GM04504 (cell line): ENCODE data around the gene PARD3.
"Not testable (repeated sequence)": the region's sequence is repeated elsewhere in the genome, so short reads cannot be mapped to it uniquely, and the experiment has no call there.

Experiments used
- DNase-seq: peaks from one replicate; pipeline ENCODE4 v3.0.0-alpha.2; 2012; ENCODE audit warnings: low read depth

PARD3 gene

DNA sequence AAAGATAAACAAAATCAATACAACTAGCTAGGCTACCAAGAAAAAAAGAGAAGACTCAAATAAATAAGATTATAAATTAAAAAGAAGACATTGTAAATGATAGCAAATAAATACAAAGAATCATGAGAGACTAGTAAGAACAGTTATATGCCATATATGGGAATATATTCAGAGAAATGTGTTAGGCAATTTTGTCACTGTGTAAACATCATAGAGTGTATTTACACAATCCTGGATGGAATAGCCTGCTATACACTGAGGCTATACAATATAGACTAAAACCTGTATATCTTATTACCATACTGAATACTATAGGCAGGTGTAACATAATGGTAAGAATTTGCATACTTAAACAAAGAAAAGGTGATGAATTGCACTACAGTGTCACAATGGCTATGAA lies 717.4 kb downstream of the PARD3 start:
- DNase-seq, result no peak

GRCh38 chr10:34094961-34095360 lies 720.1 kb downstream of the PARD3 start:
- DNase-seq, result no peak

DNA sequence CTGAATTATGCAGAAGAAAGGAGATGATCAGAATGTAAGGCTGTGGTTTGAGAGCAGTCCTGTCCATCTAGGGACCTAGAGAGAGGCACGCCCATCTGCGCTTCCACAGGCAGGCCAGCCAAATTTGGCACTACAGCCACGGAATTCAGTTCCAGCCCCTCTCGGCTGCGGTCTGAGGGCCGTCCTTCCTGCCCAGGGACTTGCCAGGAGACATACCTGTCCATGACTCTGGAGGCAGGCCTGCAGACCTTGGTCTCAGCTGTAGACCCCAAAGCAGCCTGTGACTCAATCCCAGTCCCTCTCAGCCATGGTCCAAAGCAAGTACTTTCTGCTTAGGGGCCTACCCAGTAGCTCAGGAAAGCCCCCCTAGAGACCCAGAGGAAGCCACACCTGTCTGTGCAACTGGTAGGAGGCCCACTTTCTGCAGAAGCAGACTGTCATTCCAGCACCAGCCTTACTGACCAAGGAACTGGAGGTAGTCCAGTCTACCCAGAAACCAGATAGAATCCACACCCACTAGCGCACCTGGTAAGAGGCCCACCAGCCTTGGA lies 720.9 kb downstream of the PARD3 start:
- no peak for DNase-seq

- peak; percentile 13 for DNase-seq
These were observed 722.2 kb downstream of the PARD3 start for GRCh38 chr10:34092891-34093290.

DNA sequence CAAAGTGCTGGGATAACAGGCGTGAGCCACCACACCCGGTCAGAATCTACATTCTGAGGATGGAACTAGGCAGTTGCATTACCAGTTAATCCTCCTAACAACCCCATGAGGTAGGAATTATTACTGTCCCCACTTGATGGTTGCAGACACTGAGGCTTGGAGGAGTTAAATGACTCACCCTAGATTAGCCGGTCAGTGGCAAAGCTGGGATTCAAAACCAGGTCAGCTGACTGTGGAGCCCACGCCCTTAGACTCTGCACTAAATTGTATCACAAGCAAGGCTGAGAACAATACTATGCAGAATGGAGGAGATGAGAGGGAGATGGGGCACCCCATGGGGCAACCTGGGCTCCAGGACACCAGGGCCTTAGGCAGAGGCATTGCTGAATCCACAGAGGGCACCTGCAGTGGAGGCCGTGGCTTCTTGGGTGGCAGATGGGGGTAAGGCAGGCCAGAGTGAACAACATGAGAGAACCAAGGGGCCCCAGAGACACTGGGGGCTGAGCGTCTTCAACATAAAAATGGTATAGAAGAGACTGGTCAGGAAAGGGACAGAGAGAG lies 723.4 kb downstream of the PARD3 start:
- no peak for DNase-seq

DNA sequence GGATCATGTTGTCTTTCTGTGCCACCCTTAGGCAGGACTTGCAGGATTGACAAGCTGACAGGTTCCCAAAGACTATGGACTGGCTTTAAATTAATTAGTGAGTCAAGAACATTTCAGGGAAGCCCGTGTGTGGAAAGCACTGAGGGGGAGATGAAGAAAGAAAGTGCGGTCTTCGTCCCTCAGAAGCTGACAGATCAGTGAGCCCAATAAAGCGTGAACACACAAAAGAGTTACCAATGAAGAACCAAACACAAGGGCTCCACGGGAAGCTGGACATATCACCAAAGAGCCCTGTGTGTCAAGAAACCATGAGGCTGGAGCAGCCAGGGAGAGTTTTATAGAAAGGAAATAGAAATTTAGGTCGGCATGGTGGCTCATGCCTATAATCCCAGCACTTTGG lies 725.8 kb downstream of the PARD3 start:
- DNase-seq, result no peak

DNA sequence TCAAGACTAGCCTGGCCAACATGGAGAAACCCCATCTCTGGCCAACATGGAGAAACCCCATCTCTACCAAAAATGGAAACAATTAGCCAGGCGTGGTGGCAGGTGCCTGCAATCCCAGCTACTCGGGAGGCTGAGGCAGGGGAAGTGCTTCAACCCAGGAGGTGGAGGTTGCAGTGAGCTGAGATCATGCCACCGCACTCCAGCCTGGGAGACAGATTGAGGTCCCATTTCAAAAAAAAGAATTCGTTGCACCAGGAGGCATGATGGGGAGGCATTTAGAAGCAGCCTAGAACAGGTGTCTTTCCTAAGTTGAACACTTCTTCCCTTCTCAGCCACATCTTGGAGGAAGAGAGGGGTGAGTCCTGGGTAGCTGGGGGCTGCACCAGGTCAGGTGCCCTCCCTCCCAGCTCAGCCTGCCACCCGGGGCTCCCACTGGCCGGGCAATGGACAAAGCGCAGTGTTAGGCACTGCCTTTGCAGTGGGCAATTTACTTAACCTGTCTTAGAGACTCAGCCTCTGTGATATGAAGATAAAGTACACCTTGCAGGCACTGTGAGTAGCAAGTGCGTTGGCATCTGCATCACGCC lies 726.8 kb downstream of the PARD3 start:
- DNase-seq, result no peak

- DNase-seq, result no peak
These were observed 728.0 kb downstream of the PARD3 start for GRCh38 chr10:34087095-34087418.

GRCh38 chr10:34083567-34083966 lies 731.5 kb downstream of the PARD3 start:
- DNase-seq, result no peak

GRCh38 chr10:34081948-34082347 lies 733.1 kb downstream of the PARD3 start:
- DNase-seq, result no peak

DNA sequence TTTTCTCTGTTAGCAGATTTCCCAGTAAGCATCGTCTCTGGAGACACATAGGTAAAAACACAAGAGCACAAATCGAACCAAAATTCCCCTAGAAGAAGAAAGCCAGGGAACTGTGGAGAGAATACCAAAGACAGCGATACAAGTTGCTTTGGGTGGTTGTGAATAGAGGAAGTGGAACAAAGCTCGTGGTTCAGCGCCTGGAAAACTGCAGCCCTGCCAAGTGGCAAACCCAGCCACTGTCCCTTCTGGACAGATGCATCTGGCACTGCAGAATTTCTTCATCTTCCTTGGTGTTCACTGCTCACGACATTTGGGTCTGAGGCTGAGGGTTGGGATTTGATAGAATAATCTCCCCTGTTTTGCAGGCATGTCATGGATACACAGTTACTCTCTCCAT lies 733.8 kb downstream of the PARD3 start:
- DNase-seq, result no peak

- DNase-seq, result no peak
These were observed 734.4 kb downstream of the PARD3 start for GRCh38 chr10:34080485-34081346.

DNA sequence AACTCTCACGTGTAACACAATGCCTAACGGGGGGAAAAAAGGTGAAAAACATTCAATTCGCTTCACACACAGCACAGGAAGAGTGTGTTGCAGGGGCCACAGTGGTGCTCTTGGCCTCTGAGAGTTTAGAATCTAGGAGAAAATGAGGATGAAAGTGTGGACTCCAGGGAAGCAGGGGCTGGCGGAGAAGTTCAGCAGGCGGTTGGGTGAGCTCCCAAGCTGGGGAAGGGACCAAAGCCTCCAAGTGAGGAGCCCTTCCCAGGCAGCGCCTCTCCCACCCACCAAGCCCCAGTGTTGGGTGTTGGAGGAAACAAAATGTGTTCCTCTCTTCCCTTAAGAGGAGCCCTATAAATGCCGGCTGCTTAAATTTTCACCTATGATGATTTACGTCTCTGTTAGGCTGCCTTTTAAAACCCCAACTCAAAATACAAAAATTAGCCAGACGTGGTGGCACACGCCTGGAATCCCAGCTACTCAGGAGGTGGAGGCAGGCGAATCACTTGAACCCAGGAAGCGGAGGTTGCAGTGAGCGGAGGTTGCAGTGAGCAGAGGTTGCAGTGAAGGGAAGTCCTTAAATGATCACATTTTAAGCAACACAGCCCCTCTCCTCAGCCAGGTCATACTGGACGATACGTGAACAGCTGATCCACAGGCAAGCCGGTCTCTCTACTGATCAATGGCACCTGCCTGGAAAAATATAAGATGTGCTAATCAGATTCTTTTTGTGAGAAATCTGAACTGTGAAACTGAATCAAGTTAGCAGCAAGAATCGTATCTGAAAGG lies 735.2 kb downstream of the PARD3 start:
- DNase-seq, result no peak

DNA sequence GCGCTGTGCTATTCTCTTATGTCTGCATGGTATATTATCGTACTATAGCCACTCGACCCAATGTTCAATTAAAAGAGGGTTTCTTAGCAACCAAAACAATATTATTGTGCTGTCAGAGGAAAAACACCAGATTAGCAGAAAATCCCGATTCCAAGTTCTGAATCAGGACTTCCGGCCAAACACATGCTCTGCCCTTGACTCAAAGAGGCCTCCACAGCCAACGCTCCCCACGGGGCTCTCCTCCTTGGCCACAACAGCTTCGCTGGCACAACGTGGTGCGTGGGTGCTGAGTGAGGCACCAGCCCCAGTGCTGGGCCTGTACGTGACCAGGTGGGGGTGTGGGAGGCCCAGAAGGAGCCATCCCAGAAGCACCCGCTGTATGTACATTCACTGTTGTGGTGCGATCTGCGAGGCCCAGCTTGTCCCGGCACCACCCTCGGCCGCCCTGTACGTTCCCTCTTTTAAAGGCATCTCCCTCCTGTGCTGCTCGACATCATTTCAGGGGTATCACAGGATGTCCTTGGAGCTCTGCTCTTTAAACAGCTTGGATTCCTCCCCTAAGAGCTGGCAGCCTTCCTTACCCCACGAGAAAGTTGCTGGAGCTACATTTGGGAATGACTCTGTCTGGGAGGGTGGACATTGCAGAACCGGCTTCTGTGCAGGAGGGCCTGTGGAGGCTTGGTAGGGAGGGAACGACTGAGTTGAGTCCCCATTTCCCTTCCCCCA lies 736.2 kb downstream of the PARD3 start:
- peak; percentile 35 for DNase-seq

GRCh38 chr10:34078017-34078744 lies 736.9 kb downstream of the PARD3 start:
- no peak for DNase-seq

GRCh38 chr10:34076443-34076842 lies 738.7 kb downstream of the PARD3 start:
- no peak for DNase-seq

- DNase-seq, result peak; percentile 6
These were observed 739.7 kb downstream of the PARD3 start for GRCh38 chr10:34075254-34075926.

DNA sequence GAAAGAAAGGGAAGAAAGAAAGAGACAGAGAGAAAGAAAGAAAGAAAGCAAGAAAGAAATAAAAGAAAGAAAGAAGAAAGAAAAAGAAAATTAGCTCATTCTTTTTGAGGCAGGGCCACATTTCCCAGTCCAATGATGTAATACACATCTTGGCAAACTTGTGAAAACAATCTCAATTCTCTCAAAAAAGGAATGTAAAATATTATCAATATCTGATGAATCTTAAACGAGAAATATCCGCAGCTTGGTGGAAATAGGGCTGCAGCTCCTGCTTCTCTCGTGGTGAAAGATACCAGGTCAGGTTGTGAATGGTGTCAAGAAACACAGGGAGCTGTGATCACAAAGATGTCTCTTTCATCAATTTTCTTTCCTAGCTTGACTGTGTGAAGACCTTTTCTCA lies 741.0 kb downstream of the PARD3 start:
- no peak for DNase-seq

DNA sequence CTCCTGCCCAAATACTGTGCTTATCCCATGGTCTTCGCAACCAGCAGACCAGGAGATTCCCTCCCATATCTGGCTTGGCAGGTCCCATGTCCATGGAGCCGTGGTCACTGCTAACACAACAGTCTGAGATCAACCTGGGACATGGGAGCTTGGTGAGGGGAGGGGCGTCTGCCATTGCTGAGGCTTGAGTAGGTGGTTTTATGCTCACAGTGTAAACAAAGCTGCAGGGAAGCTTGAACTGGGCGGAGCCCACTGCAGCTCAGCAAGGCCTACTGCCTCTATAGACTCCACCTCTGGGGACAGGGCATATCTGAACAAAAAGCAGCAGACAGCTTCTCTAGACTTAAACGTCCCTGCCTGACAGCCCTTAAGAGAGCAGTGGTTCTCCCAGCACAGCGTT lies 747.4 kb downstream of the PARD3 start:
- DNase-seq, result not testable (repeated sequence)

- DNase-seq, result no peak
These were observed 751.5 kb downstream of the PARD3 start for GRCh38 chr10:34063592-34063991.

- DNase-seq, result no peak
These were observed 753.3 kb downstream of the PARD3 start for GRCh38 chr10:34061841-34062240.
